HepG2 (cell line): ENCODE measurements around the gene UVSSA.

Experiments used
- CTCF ChIP-seq: sonication (generic); formaldehyde crosslinking; IDR thresholded peaks from 2 replicates; pipeline ENCODE4 v1.5.0; 2020; ENCODE audit warnings: mild to moderate bottlenecking, missing genetic modification reagents, moderate library complexity
- POLR2A ChIP-seq, 2 experiments: IDR thresholded peaks; 2 replicates each; pipeline ENCODE4 v1.6.1; 2011; ENCODE audit warnings: low read depth in 2 of 2, low read length in 2 of 2, mild to moderate bottlenecking in 1 of 2, moderate library complexity in 1 of 2; ENCODE audit not compliant: insufficient read depth in 1 of 2
- POLR2AphosphoS5 ChIP-seq: IDR thresholded peaks from 2 replicates; pipeline ENCODE4 v1.6.1; 2012; ENCODE audit warnings: low read depth, low read length
- TBP ChIP-seq: sonication (generic); formaldehyde crosslinking; IDR thresholded peaks from 2 replicates; pipeline ENCODE4 v1.5.0; 2020; ENCODE audit warnings: missing genetic modification reagents
- ZNF282 ChIP-seq: fragments of 450-650 bp; IDR thresholded peaks from 2 replicates; pipeline ENCODE4 v1.6.1; 2018; ENCODE audit not compliant: partially characterized antibody

- TF ChIP-seq POLR2A (IDR thresholded peaks at IDR 0.05; ENCODE audit: insufficient read depth in 1 of 2, low read depth in 2 of 2, low read length in 2 of 2) (no peak), ZNF282 (no peak), CTCF (CRISPR knock-in tag) (no peak), POLR2AphosphoS5 (no peak), TBP (CRISPR knock-in tag) (no peak)
Measured at GRCh38 chr4:1384675-1385372, 37.8 kb downstream of the UVSSA start.
